ENCODE data around the gene DDX42.

Gene DDX42

GRCh38 chr17:63762161-63763078 is 11.6 kb upstream of the DDX42 start:
- H3K36me3 ChIP-seq (ENCODE audit: control insufficient read depth, low read depth, low read length) = peaks cover 69% of the 10 kb centered on the region
- no peak overlapping the region for H3K27ac ChIP-seq (ENCODE audit: low read length)
- no peaks in the 10 kb centered on the region for H3K9me3 ChIP-seq (ENCODE audit: control insufficient read depth, low read depth, low read length)
- no peaks in the 10 kb centered on the region for H3K27me3 ChIP-seq (ENCODE audit: control insufficient read depth, insufficient read depth, low read length)
- no peak overlapping the region for H3K4me3 ChIP-seq (ENCODE audit: low read length)
- H3K4me1 ChIP-seq (ENCODE audit: control insufficient read depth, low read depth, low read length) = no peaks in the 10 kb centered on the region
- no peak overlapping the region for H3K9ac ChIP-seq (ENCODE audit: low read length)

DNA sequence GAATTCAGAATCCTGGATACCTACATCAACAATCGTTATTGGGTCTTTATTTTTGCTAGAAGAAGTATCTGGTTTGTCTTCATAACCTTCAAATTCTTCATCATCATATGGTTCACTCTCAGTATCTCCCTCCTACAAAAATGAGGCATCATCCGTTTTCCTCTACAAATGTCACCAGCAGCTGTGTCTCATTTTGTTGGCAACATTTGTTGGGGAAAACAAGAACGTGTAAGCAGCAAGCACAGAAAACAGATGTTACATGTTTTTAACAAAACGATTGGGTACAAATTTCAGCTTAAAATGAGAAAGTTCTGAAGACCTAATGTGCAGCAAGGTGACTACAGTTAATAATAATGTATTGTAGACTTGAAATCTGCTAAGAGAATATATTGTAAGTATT is 9.3 kb upstream of the DDX42 start:
- Histone ChIP-seq H3K4me1 (ENCODE audit: control insufficient read depth, low read depth, low read length) (no peaks in the 10 kb centered on the region), H3K9me3 (ENCODE audit: control insufficient read depth, low read depth, low read length) (no peaks in the 10 kb centered on the region), H3K27ac (ENCODE audit: low read length) (no peak overlapping the region), H3K9ac (ENCODE audit: low read length) (no peak overlapping the region), H3K36me3 (ENCODE audit: control insufficient read depth, low read depth, low read length) (peaks cover 54% of the 10 kb centered on the region), H3K4me3 (ENCODE audit: low read length) (no peak overlapping the region), H3K27me3 (ENCODE audit: control insufficient read depth, insufficient read depth, low read length) (no peaks in the 10 kb centered on the region)

GRCh38 chr17:63766754-63767153 is 7.2 kb upstream of the DDX42 start:
- peaks cover 41% of the 10 kb centered on the region for H3K36me3 ChIP-seq (ENCODE audit: control insufficient read depth, low read depth, low read length)
- no peak overlapping the region for H3K4me3 ChIP-seq (ENCODE audit: low read length)
- H3K9ac ChIP-seq (ENCODE audit: low read length) = no peak overlapping the region
- no peaks in the 10 kb centered on the region for H3K27me3 ChIP-seq (ENCODE audit: control insufficient read depth, insufficient read depth, low read length)
- H3K4me1 ChIP-seq (ENCODE audit: control insufficient read depth, low read depth, low read length) = no peaks in the 10 kb centered on the region
- no peak overlapping the region for H3K27ac ChIP-seq (ENCODE audit: low read length)
- no peaks in the 10 kb centered on the region for H3K9me3 ChIP-seq (ENCODE audit: control insufficient read depth, low read depth, low read length)

DNA sequence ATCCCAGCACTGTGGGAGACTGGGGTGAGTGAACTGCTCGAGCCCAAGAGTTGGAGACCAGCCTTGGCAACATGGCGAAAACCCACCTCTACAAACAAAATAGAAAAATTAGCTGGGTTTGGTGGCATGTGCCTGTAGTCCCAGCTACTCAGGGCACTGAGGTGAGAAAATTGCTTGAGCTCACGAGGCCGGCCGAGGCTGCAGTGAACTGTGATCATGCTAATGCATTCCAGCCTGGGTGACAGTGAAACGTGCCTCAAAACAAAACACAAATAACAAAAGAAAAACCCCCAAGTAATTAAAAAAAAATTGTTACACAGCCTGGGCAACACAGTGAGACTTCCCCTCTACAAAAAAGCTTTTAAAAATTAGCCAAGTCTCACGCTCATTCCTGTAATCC is 5.5 kb upstream of the DDX42 start:
- Histone ChIP-seq H3K36me3 (ENCODE audit: control insufficient read depth, low read depth, low read length) (peaks cover 25% of the 10 kb centered on the region), H3K4me3 (ENCODE audit: low read length) (no peak overlapping the region), H3K27ac (ENCODE audit: low read length) (no peak overlapping the region), H3K9ac (ENCODE audit: low read length) (no peak overlapping the region), H3K27me3 (ENCODE audit: control insufficient read depth, insufficient read depth, low read length) (no peaks in the 10 kb centered on the region), H3K9me3 (ENCODE audit: control insufficient read depth, low read depth, low read length) (no peaks in the 10 kb centered on the region), H3K4me1 (ENCODE audit: control insufficient read depth, low read depth, low read length) (no peaks in the 10 kb centered on the region)

DNA sequence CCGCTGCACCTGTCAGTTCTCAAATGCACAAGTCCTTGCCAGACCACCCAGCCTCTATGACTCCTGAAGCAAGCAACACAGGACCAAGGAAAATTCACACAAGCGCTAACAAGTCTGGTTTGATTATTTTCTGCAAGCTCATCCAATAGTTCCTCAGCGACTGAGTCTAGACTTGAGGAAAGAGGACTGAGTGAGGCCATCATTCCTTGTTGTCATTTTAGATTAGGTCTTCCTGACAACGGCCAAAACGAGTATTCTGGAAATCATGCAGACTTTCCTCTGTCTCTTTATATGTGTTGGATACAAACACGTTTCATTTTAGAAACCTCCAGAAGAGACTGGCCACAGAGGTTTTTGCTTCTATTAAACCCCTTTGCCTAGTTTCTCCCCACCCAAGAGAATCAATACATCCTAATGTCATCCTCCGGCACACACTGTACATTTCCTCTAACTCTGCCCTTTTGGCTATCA is 1.1 kb upstream of the DDX42 start:
- peaks cover 9% of the 10 kb centered on the region for H3K36me3 ChIP-seq (ENCODE audit: control insufficient read depth, low read depth, low read length)
- peaks cover 8% of the 10 kb centered on the region for H3K4me1 ChIP-seq (ENCODE audit: control insufficient read depth, low read depth, low read length)
- H3K9ac ChIP-seq (ENCODE audit: low read length) = peak overlapping the region; percentile 85
- H3K27me3 ChIP-seq (ENCODE audit: control insufficient read depth, insufficient read depth, low read length) = no peaks in the 10 kb centered on the region
- H3K9me3 ChIP-seq (ENCODE audit: control insufficient read depth, low read depth, low read length) = no peaks in the 10 kb centered on the region
- peak overlapping the region; percentile 89 for H3K4me3 ChIP-seq (ENCODE audit: low read length)
- H3K27ac ChIP-seq (ENCODE audit: low read length) = peak overlapping the region; percentile 57

- Histone ChIP-seq H3K9ac (ENCODE audit: low read length) (peak within 1 kb of the TSS; percentile 98), H3K27ac (ENCODE audit: low read length) (peak within 1 kb of the TSS; percentile 98), H3K9me3 (ENCODE audit: control insufficient read depth, low read depth, low read length) (no peaks in the 10 kb centered on the region), H3K36me3 (ENCODE audit: control insufficient read depth, low read depth, low read length) (peaks cover 15% of the 10 kb centered on the region), H3K4me3 (ENCODE audit: low read length) (peak within 1 kb of the TSS; percentile 89), H3K4me1 (ENCODE audit: control insufficient read depth, low read depth, low read length) (peaks cover 8% of the 10 kb centered on the region), H3K27me3 (ENCODE audit: control insufficient read depth, insufficient read depth, low read length) (no peaks in the 10 kb centered on the region)
These were observed 464 bp upstream of the DDX42 start, which contains the start of gene CCDC47 for GRCh38 chr17:63773272-63774140. TSS of gene CCDC47 (minus strand) at chr17:63773597. CDS start at chr17:63766175, 7,422 bp downstream.

DNA sequence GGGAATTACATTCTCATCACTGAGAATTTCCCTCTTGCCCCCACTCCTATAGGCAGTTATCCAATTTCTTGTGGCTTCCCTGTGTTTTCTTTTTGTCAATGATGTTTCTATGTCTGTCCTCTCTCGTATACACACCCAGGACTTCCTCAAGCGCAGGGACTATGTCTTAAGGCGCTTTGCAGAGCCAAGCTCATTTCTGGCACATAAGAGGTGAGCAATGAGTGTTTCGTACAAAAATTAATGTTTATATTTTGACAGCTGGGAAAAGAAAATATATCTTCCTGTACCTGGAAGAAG is 947 bp downstream of the DDX42 start:
- Histone ChIP-seq H3K9me3 (ENCODE audit: control insufficient read depth, low read depth, low read length) (no peaks in the 10 kb centered on the region), H3K36me3 (ENCODE audit: control insufficient read depth, low read depth, low read length) (peaks cover 26% of the 10 kb centered on the region), H3K27me3 (ENCODE audit: control insufficient read depth, insufficient read depth, low read length) (no peaks in the 10 kb centered on the region), H3K4me3 (ENCODE audit: low read length) (peak overlapping the region; percentile 89), H3K9ac (ENCODE audit: low read length) (peak overlapping the region; percentile 98), H3K27ac (ENCODE audit: low read length) (no peak overlapping the region), H3K4me1 (ENCODE audit: control insufficient read depth, low read depth, low read length) (peaks cover 8% of the 10 kb centered on the region)

DNA sequence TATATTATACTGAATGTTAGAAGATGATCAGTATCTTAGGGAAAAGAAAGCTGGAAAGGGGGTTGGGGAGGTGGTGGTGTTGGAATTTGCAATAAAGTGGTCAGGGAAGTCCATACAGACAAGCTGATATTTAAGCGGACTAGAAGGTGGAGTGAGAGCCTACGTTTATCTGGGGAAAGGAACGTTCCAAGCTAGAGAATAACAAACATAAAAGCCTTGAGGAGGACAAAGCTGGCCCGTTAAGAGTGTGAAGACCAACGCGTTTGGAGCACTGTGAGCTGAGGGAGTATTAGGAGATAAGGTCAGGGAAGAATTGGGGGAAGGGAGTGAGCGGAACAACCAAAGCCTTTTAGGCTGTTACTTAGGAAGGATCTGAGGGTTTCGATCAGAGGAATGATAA is 1.4 kb downstream of the DDX42 start:
- H3K27me3 ChIP-seq (ENCODE audit: control insufficient read depth, insufficient read depth, low read length) = no peaks in the 10 kb centered on the region
- peak overlapping the region; percentile 89 for H3K4me3 ChIP-seq (ENCODE audit: low read length)
- no peaks in the 10 kb centered on the region for H3K9me3 ChIP-seq (ENCODE audit: control insufficient read depth, low read depth, low read length)
- H3K36me3 ChIP-seq (ENCODE audit: control insufficient read depth, low read depth, low read length) = peaks cover 29% of the 10 kb centered on the region
- H3K4me1 ChIP-seq (ENCODE audit: control insufficient read depth, low read depth, low read length) = peaks cover 8% of the 10 kb centered on the region
- H3K27ac ChIP-seq (ENCODE audit: low read length) = no peak overlapping the region
- peak overlapping the region; percentile 98 for H3K9ac ChIP-seq (ENCODE audit: low read length)

DNA sequence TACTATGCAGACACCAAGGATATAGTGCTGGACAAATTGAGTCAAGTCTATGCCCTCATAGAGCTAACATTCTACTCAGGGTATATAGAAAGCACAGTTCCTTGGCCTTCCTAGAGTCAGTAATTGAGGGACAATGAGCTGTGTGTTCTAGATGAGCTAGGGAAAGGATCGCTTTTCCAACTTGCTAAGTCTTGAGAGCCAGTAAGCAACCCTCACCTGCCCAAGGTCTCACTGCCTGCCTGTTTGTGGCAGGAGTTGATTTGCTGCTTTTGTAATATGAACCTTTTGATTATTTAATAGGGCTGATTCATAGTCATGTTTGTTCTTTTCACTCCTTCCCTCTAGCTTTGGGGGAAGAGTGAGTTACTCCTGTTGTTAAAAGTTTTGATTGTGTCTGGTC is 6.5 kb downstream of the DDX42 start:
- no peak overlapping the region for H3K27ac ChIP-seq (ENCODE audit: low read length)
- peaks cover 38% of the 10 kb centered on the region for H3K36me3 ChIP-seq (ENCODE audit: control insufficient read depth, low read depth, low read length)
- H3K9me3 ChIP-seq (ENCODE audit: control insufficient read depth, low read depth, low read length) = no peaks in the 10 kb centered on the region
- H3K4me3 ChIP-seq (ENCODE audit: low read length) = no peak overlapping the region
- peaks cover 7% of the 10 kb centered on the region for H3K4me1 ChIP-seq (ENCODE audit: control insufficient read depth, low read depth, low read length)
- no peak overlapping the region for H3K9ac ChIP-seq (ENCODE audit: low read length)
- no peaks in the 10 kb centered on the region for H3K27me3 ChIP-seq (ENCODE audit: control insufficient read depth, insufficient read depth, low read length)

- Histone ChIP-seq H3K9ac (ENCODE audit: low read length) (no peak overlapping the region), H3K27ac (ENCODE audit: low read length) (no peak overlapping the region), H3K27me3 (ENCODE audit: control insufficient read depth, insufficient read depth, low read length) (no peaks in the 10 kb centered on the region), H3K4me3 (ENCODE audit: low read length) (no peak overlapping the region), H3K36me3 (ENCODE audit: control insufficient read depth, low read depth, low read length) (peaks cover 37% of the 10 kb centered on the region), H3K4me1 (ENCODE audit: control insufficient read depth, low read depth, low read length) (peaks cover 2% of the 10 kb centered on the region), H3K9me3 (ENCODE audit: control insufficient read depth, low read depth, low read length) (no peaks in the 10 kb centered on the region)
These were observed 7.0 kb downstream of the DDX42 start for GRCh38 chr17:63780928-63781327.

DNA sequence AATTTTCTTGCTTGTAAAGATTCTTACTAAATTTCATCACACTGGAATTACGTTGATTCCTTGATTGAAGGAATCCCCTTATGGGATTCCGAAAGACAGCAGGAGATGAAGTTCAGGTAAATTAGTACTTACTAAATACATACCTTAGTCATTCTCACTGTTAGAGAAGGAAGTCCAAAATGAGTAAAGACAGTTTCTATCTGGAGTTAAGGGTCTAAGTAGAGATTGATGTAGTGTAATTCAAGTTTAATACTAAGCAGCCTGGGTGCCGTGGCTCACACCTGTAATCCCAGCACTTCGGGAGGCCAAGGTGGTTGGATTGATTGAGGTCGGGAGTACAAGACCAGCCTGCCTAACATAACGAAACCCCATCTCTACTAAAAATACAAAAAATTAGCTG is 9.6 kb downstream of the DDX42 start:
- H3K27me3 ChIP-seq (ENCODE audit: control insufficient read depth, insufficient read depth, low read length) = no peaks in the 10 kb centered on the region
- H3K36me3 ChIP-seq (ENCODE audit: control insufficient read depth, low read depth, low read length) = peaks cover 48% of the 10 kb centered on the region
- no peak overlapping the region for H3K9ac ChIP-seq (ENCODE audit: low read length)
- no peak overlapping the region for H3K4me3 ChIP-seq (ENCODE audit: low read length)
- H3K9me3 ChIP-seq (ENCODE audit: control insufficient read depth, low read depth, low read length) = no peaks in the 10 kb centered on the region
- no peaks in the 10 kb centered on the region for H3K4me1 ChIP-seq (ENCODE audit: control insufficient read depth, low read depth, low read length)
- H3K27ac ChIP-seq (ENCODE audit: low read length) = no peak overlapping the region

Measured in iPS-18a (cell line).